GM12875 (cell line): ENCODE results near the gene RBM39.

Experiments
- H3K4me3 ChIP-seq: one replicate; pipeline ENCODE4 v1.5.1; 2011; ENCODE audit warnings: low read depth, low read length, control low read depth
- CTCF ChIP-seq: IDR thresholded peaks from 2 replicates; pipeline ENCODE4 v1.5.1; 2011; ENCODE audit warnings: low read depth, mild to moderate bottlenecking, control low read depth, inconsistent platforms, low read length, moderate library complexity, borderline replicate concordance; ENCODE audit not compliant: insufficient read depth

Gene RBM39

GRCh38 chr20:35773154-35773751 lies 31.2 kb upstream of the RBM39 start:
- peak overlapping the region; percentile 45 for H3K4me3 ChIP-seq
- TF ChIP-seq CTCF: no peak

GRCh38 chr20:35772563-35773058 lies 30.6 kb upstream of the RBM39 start:
- H3K4me3 ChIP-seq: peak overlapping the region; percentile 45
- no peak for TF ChIP-seq CTCF

- H3K4me3 ChIP-seq: peak within 1 kb of the TSS; percentile 45
- no peak for TF ChIP-seq CTCF
These were observed 29.9 kb upstream of the RBM39 start, which contains the start of gene PHF20 for GRCh38 chr20:35771689-35772562. TSS of gene PHF20 (plus strand) at chr20:35772015. CDS start at chr20:35801523, 29,508 bp downstream.

DNA sequence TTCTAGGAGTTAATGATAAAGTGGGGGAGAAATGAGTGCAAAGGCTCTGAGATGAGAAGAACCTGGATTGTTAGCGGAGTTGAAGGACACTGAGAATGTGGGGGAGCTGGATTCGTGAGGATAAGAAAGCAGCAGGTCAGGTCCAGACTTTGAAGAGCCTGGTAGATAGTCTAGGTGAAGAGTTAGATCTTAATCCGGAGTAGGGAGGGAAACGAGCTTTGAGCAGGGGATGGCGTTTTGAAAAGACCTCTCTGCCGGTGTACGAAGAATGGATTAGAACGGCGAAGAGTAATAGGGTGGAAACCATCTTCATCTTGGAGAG lies 29.3 kb upstream of the RBM39 start:
- H3K4me3 ChIP-seq: no peak overlapping the region
- no peak for TF ChIP-seq CTCF

DNA sequence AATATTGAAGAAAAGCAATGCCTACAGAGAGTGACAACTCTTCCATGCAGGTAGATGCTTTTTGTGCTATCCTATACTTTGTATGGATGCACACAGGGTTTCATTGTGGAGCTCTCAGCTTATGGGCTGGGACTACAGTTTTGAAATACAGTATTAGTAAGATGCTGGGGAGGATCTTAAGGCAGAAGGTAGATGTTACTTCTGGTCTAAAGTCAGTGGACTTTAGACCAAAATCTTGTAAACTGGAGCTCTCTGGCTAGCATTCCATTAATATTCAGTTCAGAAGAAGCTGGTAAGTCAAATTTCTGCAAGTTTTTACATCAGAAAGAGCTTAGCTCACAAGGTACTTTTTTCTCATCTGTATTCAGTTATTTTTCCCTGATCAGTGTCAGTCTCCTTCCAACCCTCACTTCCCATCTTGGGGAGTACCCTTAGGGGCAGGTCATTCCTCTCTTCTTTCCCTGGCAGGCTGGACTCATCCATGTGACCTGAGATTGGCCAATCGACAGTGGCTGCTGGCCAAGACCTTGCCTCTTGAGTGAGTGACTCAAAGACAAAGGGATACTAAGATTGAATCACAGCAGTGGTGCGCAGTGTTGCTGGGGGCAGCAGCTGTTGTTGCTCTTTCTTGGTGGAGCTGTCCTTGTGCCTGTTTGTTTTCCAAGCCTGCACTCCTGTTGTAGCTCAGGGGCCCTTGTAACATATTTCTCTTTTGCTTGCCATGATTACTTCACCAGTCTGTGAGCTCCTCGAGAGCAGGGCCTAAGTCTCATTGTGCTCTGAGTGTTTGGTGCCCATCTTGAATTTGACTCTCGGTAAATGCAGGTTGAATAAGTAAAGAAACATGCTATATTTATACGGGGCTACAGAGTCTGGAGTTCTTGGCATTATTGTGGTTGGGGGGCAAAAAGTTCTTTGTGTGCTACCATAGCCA lies 26.9 kb upstream of the RBM39 start:
- TF ChIP-seq CTCF: no peak

GRCh38 chr20:35767683-35768481 lies 25.8 kb upstream of the RBM39 start:
- no peak for TF ChIP-seq CTCF
- no peak overlapping the region for H3K4me3 ChIP-seq

More for the DNA sequence above, 26.9 kb upstream of the RBM39 start:
- H3K4me3 ChIP-seq: no peak overlapping the region
